GM21786 (cell line): ENCODE results near the gene ECT2L.
"Not testable (repeated sequence)": the region's sequence is repeated elsewhere in the genome, so short reads cannot be mapped to it uniquely, and the experiment has no call there.

Experiments used
- ATAC-seq: cut with Tn5 transposase; IDR thresholded peaks from one replicate; pipeline ENCODE4 v1.9.1; 2021; ENCODE audit not compliant: unreplicated experiment

Gene ECT2L

DNA sequence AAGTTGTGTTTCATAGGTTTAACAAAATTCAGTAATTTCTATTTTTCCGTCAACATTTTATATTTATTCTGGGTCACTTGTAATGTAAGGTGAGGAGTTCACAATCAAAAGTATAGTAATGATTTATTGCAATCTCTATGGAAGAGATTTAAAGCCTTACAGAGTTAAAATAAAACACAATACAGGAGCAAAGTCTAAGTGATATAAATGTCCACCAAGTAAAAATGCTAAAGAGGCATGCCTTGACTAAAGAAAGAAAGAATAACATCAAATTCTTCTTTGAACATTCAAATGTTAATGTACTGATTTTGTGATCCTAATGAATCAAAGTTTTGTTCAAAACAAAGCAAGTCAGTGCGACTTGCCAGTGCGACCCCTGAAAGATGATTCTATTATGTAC, 130.7 kb downstream of the ECT2L start:
- ATAC-seq, result no peak

DNA sequence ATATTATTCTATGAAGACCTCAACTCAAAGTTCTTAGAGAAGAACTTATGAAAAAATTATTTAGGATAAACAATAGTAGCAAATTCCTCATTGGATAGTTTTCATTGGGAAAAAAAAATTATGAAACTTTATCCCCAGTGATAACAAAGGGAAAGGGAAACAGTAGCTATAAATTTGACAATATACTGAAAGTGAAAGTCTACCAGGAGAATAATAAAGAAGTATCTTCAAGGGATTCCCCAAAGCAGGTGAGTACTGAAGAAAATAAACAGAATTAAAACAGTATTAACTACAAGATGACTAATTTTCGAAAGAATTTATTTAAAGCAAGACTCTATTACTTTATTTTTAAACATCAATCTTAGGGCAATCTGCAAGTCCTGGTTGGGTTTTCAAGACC, 135.8 kb downstream of the ECT2L start:
- ATAC-seq, result peak; percentile 60

- ATAC-seq, result not testable (repeated sequence)
These were observed 141.0 kb downstream of the ECT2L start for GRCh38 chr6:138936873-138937272.

DNA sequence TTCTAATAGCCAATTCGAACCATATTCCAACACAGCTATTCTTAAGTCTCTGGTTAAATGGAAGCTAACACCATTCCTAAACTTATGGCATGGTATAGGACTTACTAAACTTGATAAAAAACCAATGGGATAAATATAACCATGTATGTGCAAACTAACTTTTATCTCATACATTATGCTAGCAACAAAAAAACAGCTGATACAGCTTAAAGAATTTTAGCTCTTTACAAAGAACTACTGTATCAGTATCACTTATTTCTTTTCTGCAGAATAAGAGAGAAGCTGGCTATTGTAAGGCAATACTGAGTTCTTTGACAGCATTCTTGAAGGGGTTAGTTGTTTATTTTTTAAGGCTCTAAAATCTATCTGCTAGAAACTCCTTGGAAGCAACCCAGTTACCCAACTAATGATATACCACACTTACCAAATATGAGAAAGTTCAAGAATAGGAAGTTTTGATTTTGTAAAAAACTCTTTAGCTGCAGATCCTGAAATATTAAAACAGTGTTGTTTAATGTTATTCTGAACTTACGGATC, 147.3 kb downstream of the ECT2L start:
- ATAC-seq, result no peak

GRCh38 chr6:138944412-138944811, 148.5 kb downstream of the ECT2L start:
- ATAC-seq, result no peak

- ATAC-seq, result no peak
These were observed 149.5 kb downstream of the ECT2L start for GRCh38 chr6:138945354-138945753.

DNA sequence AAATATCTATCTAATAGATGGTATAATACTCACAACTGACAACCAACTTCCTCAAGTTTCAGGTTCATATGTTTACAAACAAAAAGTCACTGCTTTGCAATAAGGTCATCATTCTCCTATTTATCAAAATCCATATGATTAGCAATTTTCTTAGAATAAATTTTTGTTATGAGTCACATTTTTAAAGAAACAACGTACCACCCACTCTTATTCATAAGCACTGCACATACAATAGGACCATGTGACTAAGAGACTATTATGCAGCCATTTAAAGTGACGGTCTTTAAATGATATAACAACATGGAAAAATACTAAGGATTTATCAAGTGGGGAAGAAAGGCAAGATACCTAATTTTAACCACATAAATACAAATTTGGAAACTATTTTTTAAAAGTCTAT, 152.1 kb downstream of the ECT2L start:
- ATAC-seq, result no peak

GRCh38 chr6:138948546-138949179, 152.8 kb downstream of the ECT2L start:
- no peak for ATAC-seq

DNA sequence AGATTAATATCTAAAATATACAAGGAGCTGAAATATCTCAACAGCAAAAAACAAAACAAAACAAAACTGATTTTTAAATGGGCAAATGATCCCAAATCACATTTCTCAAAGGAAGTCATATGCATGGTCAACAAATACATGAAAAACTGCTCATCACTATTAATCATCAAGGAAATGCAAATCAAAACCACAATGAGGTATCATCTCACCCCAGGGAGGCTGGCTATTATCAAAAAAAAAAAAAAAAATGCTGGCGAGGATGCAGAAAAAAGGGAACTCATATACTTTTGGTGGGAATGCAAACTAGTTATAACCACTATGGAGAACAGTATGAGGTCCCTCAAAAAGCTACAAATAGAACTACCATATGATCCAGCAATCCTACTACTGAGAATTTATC, 157.6 kb downstream of the ECT2L start:
- no peak for ATAC-seq
